ENCODE data around the gene LIN54.

GRCh38 chr4:82901183-82901718, 109.4 kb downstream of the LIN54 start:
- TF ChIP-seq CTCF (conservative IDR thresholded peaks at IDR 0.05; ENCODE audit: low read length) (no peak), EZH2phosphoT487 (IDR thresholded peaks at IDR 0.05; ENCODE audit: borderline replicate concordance, low read depth, low read length) (no peak)

All from OCI-LY7 (cell line).